Measurements from ENCODE around the gene DSTYK.

DNA sequence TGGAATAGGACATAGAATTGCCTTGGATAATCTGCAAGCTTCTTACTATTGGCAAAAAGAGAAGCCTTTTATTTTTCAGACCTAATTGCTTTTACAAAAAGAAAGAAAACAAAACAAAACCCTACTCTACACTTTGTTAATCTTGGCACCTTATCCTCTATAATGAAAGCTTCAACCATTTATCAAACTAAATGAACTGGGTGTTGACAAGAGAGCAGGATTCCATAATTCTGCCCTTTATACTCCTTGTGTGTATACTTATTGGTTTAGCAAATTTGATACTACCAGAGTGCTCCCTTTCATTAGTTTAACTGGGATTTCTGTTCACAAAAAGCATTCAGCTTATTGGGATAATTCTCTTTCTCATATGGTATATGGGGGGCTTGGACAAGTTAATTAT is 13.2 kb upstream of the DSTYK start:
- TF ChIP-seq POLR2A (IDR thresholded peaks at IDR 0.05) = no peak
- TF ChIP-seq, protein P1, sequence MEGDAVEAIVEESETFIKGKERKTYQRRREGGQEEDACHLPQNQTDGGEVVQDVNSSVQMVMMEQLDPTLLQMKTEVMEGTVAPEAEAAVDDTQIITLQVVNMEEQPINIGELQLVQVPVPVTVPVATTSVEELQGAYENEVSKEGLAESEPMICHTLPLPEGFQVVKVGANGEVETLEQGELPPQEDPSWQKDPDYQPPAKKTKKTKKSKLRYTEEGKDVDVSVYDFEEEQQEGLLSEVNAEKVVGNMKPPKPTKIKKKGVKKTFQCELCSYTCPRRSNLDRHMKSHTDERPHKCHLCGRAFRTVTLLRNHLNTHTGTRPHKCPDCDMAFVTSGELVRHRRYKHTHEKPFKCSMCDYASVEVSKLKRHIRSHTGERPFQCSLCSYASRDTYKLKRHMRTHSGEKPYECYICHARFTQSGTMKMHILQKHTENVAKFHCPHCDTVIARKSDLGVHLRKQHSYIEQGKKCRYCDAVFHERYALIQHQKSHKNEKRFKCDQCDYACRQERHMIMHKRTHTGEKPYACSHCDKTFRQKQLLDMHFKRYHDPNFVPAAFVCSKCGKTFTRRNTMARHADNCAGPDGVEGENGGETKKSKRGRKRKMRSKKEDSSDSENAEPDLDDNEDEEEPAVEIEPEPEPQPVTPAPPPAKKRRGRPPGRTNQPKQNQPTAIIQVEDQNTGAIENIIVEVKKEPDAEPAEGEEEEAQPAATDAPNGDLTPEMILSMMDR (IDR thresholded peaks at IDR 0.05) = no peak

Data from heart left ventricle (tissue), 13 donors.